Posterior cingulate gyrus (tissue), 11 donors: ENCODE measurements around the gene SLC2A4.
"Not testable (repeated sequence)": the region's sequence is repeated elsewhere in the genome, so short reads cannot be mapped to it uniquely, and the experiment has no call there.

Source experiments
- DNase-seq, 10 donors: peaks; one replicate each; pipeline versions ENCODE4 v3.0.0 to v3.0.0-alpha.2; 2020 to 2021; ENCODE audit warnings: mixed read lengths in 3 of 10
- intact Hi-C: fragments of 100-400 bp; cut with DNase I; formaldehyde crosslinking; loops from one replicate; pipeline ENCODE4 v1.15.1; 2023

SLC2A4 gene

GRCh38 chr17:7334938-7335538 is 53.5 kb downstream of the SLC2A4 start:
- intact Hi-C loops = no loop called here
- no peak for DNase-seq

GRCh38 chr17:7335765-7336164 is 54.2 kb downstream of the SLC2A4 start:
- intact Hi-C loops, DNase-seq: not testable (repeated sequence)

- no peak for DNase-seq
Observed at GRCh38 chr17:7336240-7337175, 55.0 kb downstream of the SLC2A4 start, which contains the start of gene ACAP1. Gene ACAP1 (plus strand): TSS chr17:7336529. CDS start chr17:7336735, 206 bp downstream.

GRCh38 chr17:7337600-7337999 is 56.1 kb downstream of the SLC2A4 start:
- DNase-seq, intact Hi-C loops: not testable (repeated sequence)

More at GRCh38 chr17:7336240-7337175, 55.0 kb downstream of the SLC2A4 start, which contains the start of gene ACAP1:
- intact Hi-C loops = no loop called here
